Measurements from ENCODE around the gene DLG5.

- TF ChIP-seq ZNF701 (tag by site-specific recombination; IDR thresholded peaks at IDR 0.05): no peak
- no peak for TF ChIP-seq CTCF (tag by site-specific recombination; IDR thresholded peaks at IDR 0.05)
- no peak for TF ChIP-seq ZNF362 (tag by site-specific recombination; IDR thresholded peaks at IDR 0.05)
- TF ChIP-seq ZNF391 (tag by site-specific recombination; IDR thresholded peaks at IDR 0.05; ENCODE audit: borderline replicate concordance, low read depth): no peak
- no peak for TF ChIP-seq ZNF239 (tag by site-specific recombination; IDR thresholded peaks at IDR 0.05)
- TF ChIP-seq ZNF37A (tag by site-specific recombination; IDR thresholded peaks at IDR 0.05): no peak
- no peak for TF ChIP-seq ZNF138 (tag by site-specific recombination; IDR thresholded peaks at IDR 0.05; ENCODE audit: borderline replicate concordance)
- no peak for TF ChIP-seq ZNF324 (tag by site-specific recombination; IDR thresholded peaks at IDR 0.05)
- no peak for TF ChIP-seq ZNF449 (tag by site-specific recombination; IDR thresholded peaks at IDR 0.05)
Measured at GRCh38 chr10:77963901-77964300, 37.3 kb upstream of the DLG5 start.

All from HEK293 (cell line).